ENCODE measurements around the gene CH25H.
"Not testable (repeated sequence)": the region's sequence is repeated elsewhere in the genome, so short reads cannot be mapped to it uniquely, and the experiment has no call there.

Gene CH25H

GRCh38 chr10:89207181-89207800 is at the start of gene CH25H:
CH25H (minus strand) TSS chr10:89207317; CDS start chr10:89207292, 25 bp downstream.
- DNase-seq (ENCODE audit: low spot score), result peak; percentile 46

GRCh38 chr10:89256340-89256739 is 49.2 kb upstream of the CH25H start:
- no peak for DNase-seq (ENCODE audit: low spot score)

- DNase-seq (ENCODE audit: low spot score), result no peak
Observed at GRCh38 chr10:89255793-89256192, 48.7 kb upstream of the CH25H start.

- DNase-seq (ENCODE audit: low spot score), result not testable (repeated sequence)
Observed at GRCh38 chr10:89255091-89255579, 48.0 kb upstream of the CH25H start.

GRCh38 chr10:89252225-89252585 is 45.1 kb upstream of the CH25H start:
- no peak for DNase-seq (ENCODE audit: low spot score)

GRCh38 chr10:89251409-89252224 is 44.5 kb upstream of the CH25H start, which contains the start of gene LIPA:
LIPA (minus strand) TSS chr10:89251775; CDS start chr10:89247648, 4,127 bp downstream.
- DNase-seq (ENCODE audit: low spot score), result peak; percentile 97

- no peak for DNase-seq (ENCODE audit: low spot score)
Observed at GRCh38 chr10:89250865-89251408, 43.8 kb upstream of the CH25H start.

GRCh38 chr10:89248990-89249389 is 41.9 kb upstream of the CH25H start:
- no peak for DNase-seq (ENCODE audit: low spot score)

- not testable (repeated sequence) for DNase-seq (ENCODE audit: low spot score)
Observed at GRCh38 chr10:89247623-89248022, 40.5 kb upstream of the CH25H start.

- no peak for DNase-seq (ENCODE audit: low spot score)
Observed at GRCh38 chr10:89245802-89246201, 38.7 kb upstream of the CH25H start.

GRCh38 chr10:89242840-89243568 is 35.9 kb upstream of the CH25H start:
- no peak for DNase-seq (ENCODE audit: low spot score)

GRCh38 chr10:89242345-89242684 is 35.2 kb upstream of the CH25H start:
- no peak for DNase-seq (ENCODE audit: low spot score)

GRCh38 chr10:89241486-89242344 is 34.6 kb upstream of the CH25H start:
- DNase-seq (ENCODE audit: low spot score), result no peak

GRCh38 chr10:89241026-89241425 is 33.9 kb upstream of the CH25H start:
- no peak for DNase-seq (ENCODE audit: low spot score)

GRCh38 chr10:89240519-89240918 is 33.4 kb upstream of the CH25H start:
- DNase-seq (ENCODE audit: low spot score), result no peak

- DNase-seq (ENCODE audit: low spot score), result no peak
Observed at GRCh38 chr10:89238956-89239644, 32.0 kb upstream of the CH25H start.

- DNase-seq (ENCODE audit: low spot score), result no peak
Observed at GRCh38 chr10:89237849-89238248, 30.7 kb upstream of the CH25H start.

GRCh38 chr10:89236226-89236797 is 29.2 kb upstream of the CH25H start:
- no peak for DNase-seq (ENCODE audit: low spot score)

GRCh38 chr10:89235073-89235798 is 28.1 kb upstream of the CH25H start:
- DNase-seq (ENCODE audit: low spot score), result no peak

GRCh38 chr10:89233033-89233432 is 25.9 kb upstream of the CH25H start:
- no peak for DNase-seq (ENCODE audit: low spot score)
